ENCODE measurements around the gene SLC39A11. TPM values are rescaled to one million over a fixed set of nuclear protein-coding genes. Genes with fewer than 3 reads are reported as not detected.
A peak's percentile ranks its signal among the peaks of the same experiment; 100 is the strongest.

The SLC39A11 gene
- total RNA-seq, 1 experiment from 2014 or later = 18.9 TPM

DNA sequence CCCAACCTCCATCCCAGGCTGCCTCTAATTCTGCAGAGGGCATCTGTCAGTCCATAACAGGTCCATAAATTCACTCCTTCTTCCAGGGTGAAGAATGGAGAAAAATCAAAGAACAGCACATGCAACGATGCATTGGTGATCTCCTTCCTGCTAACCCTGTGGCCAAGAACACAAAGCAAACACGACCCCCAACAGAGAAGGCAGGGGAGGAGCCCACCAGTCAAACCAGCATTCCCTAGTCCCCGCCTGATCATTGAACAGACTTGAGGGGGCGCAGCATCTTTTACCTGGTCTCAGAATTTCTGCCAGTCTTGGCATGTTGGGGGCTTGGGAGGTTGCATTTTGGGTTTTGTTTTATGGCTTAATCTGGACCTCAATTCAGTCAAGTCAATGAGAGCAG lies 476.0 kb downstream of the SLC39A11 start (continued):
- TF ChIP-seq, protein P1, sequence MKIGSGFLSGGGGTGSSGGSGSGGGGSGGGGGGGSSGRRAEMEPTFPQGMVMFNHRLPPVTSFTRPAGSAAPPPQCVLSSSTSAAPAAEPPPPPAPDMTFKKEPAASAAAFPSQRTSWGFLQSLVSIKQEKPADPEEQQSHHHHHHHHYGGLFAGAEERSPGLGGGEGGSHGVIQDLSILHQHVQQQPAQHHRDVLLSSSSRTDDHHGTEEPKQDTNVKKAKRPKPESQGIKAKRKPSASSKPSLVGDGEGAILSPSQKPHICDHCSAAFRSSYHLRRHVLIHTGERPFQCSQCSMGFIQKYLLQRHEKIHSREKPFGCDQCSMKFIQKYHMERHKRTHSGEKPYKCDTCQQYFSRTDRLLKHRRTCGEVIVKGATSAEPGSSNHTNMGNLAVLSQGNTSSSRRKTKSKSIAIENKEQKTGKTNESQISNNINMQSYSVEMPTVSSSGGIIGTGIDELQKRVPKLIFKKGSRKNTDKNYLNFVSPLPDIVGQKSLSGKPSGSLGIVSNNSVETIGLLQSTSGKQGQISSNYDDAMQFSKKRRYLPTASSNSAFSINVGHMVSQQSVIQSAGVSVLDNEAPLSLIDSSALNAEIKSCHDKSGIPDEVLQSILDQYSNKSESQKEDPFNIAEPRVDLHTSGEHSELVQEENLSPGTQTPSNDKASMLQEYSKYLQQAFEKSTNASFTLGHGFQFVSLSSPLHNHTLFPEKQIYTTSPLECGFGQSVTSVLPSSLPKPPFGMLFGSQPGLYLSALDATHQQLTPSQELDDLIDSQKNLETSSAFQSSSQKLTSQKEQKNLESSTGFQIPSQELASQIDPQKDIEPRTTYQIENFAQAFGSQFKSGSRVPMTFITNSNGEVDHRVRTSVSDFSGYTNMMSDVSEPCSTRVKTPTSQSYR (CRISPR knock-in tag; IDR thresholded peaks at IDR 0.05) = no peak
- TF ChIP-seq PRRX2 (CRISPR knock-in tag; IDR thresholded peaks at IDR 0.05) = no peak
- TF ChIP-seq ESRRA (CRISPR knock-in tag; IDR thresholded peaks at IDR 0.05; ENCODE audit: borderline replicate concordance) = no peak
- no peak for TF ChIP-seq CBFB (CRISPR knock-in tag; IDR thresholded peaks at IDR 0.05; ENCODE audit: low read depth)
- no peak for TF ChIP-seq ZNF232 (CRISPR knock-in tag; IDR thresholded peaks at IDR 0.05)
- no peak for TF ChIP-seq GABPB1 (CRISPR knock-in tag; IDR thresholded peaks at IDR 0.05)

DNA sequence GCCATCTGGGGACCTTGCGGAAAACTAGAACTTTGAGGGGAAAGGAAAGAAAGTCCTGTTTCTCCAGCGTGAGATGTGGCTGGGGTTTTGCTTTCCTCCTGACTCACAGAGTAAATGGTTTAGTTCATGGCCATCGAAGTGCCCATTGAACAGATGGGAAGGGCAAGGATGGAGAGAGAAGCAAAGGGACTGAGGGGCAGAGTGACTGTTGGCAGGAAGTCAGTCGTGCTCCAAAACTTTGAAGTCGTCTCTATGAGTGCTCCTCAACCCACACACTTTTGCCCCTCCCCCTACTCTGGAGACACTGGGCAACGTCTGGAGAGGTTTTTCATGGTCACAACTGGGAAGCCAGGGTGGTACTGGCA lies 476.9 kb downstream of the SLC39A11 start:
- 0 out of 2 replicates have a peak, but pooled peaks have one; percentile 40 for TF ChIP-seq GTF2I (CRISPR knock-in tag; conservative IDR thresholded peaks at IDR 0.05)
- TF ChIP-seq, protein P2, sequence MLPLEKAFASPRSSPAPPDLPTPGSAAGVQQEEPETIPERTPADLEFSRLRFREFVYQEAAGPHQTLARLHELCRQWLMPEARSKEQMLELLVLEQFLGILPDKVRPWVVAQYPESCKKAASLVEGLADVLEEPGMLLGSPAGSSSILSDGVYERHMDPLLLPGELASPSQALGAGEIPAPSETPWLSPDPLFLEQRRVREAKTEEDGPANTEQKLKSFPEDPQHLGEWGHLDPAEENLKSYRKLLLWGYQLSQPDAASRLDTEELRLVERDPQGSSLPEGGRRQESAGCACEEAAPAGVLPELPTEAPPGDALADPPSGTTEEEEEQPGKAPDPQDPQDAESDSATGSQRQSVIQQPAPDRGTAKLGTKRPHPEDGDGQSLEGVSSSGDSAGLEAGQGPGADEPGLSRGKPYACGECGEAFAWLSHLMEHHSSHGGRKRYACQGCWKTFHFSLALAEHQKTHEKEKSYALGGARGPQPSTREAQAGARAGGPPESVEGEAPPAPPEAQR (CRISPR knock-in tag; IDR thresholded peaks at IDR 0.05) = no peak
- no peak overlapping the region for H3K27ac Mint-ChIP-seq
- peaks cover 11% of the 10 kb centered on the region for H3K27me3 Mint-ChIP-seq (ENCODE audit: low read depth)
- ATAC-seq (no peak), DNase-seq (ENCODE audit: low spot score) (no peak)
- peaks cover 23% of the 10 kb centered on the region for H3K4me1 Mint-ChIP-seq
- 0 out of 2 replicates have a peak, but pooled peaks cover 4% of the 10 kb centered on the region for H3K9me3 Mint-ChIP-seq
- POLR2A ChIA-PET = no interaction called here
- CTCF ChIA-PET = interaction anchor here (0.6 to 0.9 kb wide), 2 partner anchors 110 to 112 kb away, joined by 3 read pairs; no protein-coding TSS in a partner anchor
- H3K36me3 Mint-ChIP-seq = no peaks in the 10 kb centered on the region
- peak overlapping the region; percentile 29; the same call in 1 of the 2 replicates for H3K4me3 Mint-ChIP-seq

DNA sequence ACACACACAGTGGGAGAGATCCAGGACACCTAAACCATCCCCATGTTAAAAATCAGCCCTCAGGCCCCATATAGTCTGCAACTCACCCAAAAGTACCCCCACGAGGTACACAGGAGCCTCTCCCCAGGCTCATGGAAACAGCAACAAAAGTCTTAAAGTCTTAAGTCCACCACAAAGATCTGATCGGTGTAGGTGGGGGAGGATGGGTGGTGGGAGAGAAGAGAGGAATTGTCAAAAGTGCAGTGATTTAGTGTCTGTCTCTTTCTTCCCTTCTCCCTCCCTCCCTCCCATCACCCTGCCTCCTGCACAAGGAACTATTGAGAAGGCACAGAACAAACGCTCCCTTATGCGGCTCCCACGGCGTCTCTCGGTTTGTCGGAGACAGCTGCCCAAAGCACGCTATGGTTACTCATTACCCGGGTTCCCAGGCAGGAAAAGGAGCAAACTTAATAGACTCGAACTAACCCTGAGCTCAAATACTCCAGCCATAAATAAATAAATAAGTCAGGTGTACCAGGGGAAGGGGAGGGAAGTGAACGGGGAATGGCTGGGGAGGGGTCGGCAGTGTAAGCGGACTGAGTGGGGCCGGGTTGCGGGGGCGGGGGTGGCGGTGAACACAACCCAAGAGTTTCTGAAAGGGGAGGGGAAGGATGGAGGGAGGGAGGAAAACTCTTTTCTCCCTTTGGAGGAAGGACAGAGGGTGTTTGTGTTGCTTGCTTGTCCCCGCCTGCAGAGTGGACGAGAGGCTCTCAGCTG lies 477.4 kb downstream of the SLC39A11 start:
- H3K4me3 Mint-ChIP-seq = peak overlapping the region; percentile 29
- H3K4me1 Mint-ChIP-seq = peaks cover 23% of the 10 kb centered on the region

More for the DNA sequence above, 477.4 kb downstream of the SLC39A11 start:
- Mint-ChIP-seq H3K27me3 (ENCODE audit: low read depth) (peaks cover 11% of the 10 kb centered on the region), H3K36me3 (no peaks in the 10 kb centered on the region), H3K9me3 (no peaks in the 10 kb centered on the region), H3K27ac (no peak overlapping the region)
- ChIA-PET CTCF (interaction anchor here (0.6 to 0.9 kb wide), 3 partner anchors 9 to 112 kb away, joined by 3 read pairs; no protein-coding TSS in a partner anchor), POLR2A (no interaction called here)
- DNase-seq (ENCODE audit: low spot score) = peak; percentile 29
- TF ChIP-seq ETV6 (CRISPR knock-in tag; IDR thresholded peaks at IDR 0.05) (no peak), TEAD4 (CRISPR knock-in tag; IDR thresholded peaks at IDR 0.05) (no peak), ZNF671 (CRISPR knock-in tag; IDR thresholded peaks at IDR 0.05) (no peak), JAZF1 (CRISPR knock-in tag; IDR thresholded peaks at IDR 0.05) (no peak), ATF1 (CRISPR knock-in tag; IDR thresholded peaks at IDR 0.05) (no peak), TEAD1 (CRISPR knock-in tag; IDR thresholded peaks at IDR 0.05) (no peak), GRHL2 (CRISPR knock-in tag; IDR thresholded peaks at IDR 0.05; ENCODE audit: insufficient replicate concordance, severe bottlenecking) (no peak), ZNF416 (CRISPR knock-in tag; IDR thresholded peaks at IDR 0.05) (no peak), CREM (CRISPR knock-in tag; IDR thresholded peaks at IDR 0.05) (no peak), ZNF396 (CRISPR knock-in tag; IDR thresholded peaks at IDR 0.05; ENCODE audit: borderline replicate concordance) (no peak), ZNF121 (CRISPR knock-in tag; IDR thresholded peaks at IDR 0.05) (no peak)
- TF ChIP-seq, protein P3, sequence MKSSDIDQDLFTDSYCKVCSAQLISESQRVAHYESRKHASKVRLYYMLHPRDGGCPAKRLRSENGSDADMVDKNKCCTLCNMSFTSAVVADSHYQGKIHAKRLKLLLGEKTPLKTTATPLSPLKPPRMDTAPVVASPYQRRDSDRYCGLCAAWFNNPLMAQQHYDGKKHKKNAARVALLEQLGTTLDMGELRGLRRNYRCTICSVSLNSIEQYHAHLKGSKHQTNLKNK (CRISPR knock-in tag; IDR thresholded peaks at IDR 0.05) = no peak
- TF ChIP-seq, protein P2 (CRISPR knock-in tag; IDR thresholded peaks at IDR 0.05) = no peak
- TF ChIP-seq, protein P4, sequence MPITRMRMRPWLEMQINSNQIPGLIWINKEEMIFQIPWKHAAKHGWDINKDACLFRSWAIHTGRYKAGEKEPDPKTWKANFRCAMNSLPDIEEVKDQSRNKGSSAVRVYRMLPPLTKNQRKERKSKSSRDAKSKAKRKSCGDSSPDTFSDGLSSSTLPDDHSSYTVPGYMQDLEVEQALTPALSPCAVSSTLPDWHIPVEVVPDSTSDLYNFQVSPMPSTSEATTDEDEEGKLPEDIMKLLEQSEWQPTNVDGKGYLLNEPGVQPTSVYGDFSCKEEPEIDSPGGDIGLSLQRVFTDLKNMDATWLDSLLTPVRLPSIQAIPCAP (CRISPR knock-in tag; IDR thresholded peaks at IDR 0.05) = no peak
- TF ChIP-seq, protein P5, sequence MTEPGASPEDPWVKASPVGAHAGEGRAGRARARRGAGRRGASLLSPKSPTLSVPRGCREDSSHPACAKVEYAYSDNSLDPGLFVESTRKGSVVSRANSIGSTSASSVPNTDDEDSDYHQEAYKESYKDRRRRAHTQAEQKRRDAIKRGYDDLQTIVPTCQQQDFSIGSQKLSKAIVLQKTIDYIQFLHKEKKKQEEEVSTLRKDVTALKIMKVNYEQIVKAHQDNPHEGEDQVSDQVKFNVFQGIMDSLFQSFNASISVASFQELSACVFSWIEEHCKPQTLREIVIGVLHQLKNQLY (CRISPR knock-in tag; IDR thresholded peaks at IDR 0.05) = no peak
- peak; percentile 62 for ATAC-seq
